ENCODE data around the gene VPS16. TPM values are rescaled to one million over a fixed set of nuclear protein-coding genes. Genes with fewer than 3 reads are reported as not detected.

VPS16 gene
- total RNA-seq, 3 donors from 2014 or later (not counting 1 experiment from before 2014, with no cell fraction given), result 108 to 118 (median 109) TPM

DNA sequence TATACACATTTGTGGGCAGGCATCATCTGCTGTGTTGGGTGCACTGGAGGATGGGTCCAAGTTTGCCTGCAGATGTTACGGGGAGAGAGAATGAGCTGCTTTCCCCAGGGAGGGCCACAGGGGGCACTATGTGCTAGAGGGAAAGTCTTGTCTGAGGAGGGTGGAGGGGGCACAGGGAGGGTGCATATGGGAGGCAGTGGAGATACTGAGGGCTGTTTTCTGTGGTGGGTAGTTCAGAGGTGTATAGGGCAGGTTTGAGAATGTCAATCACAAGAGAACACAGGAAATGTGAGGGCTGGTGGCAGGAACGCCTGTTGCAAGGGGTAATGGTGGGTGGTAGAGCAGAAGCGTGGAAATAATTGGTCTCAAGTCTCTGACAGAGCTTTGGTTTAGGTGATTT lies 25.1 kb downstream of the VPS16 start:
- Histone ChIP-seq H3K27me3 (ENCODE audit: control insufficient read depth, insufficient read depth, low read length) (no peaks in the 10 kb centered on the region), H3K36me3 (ENCODE audit: control insufficient read depth, insufficient read depth, low read length) (peaks cover 35% of the 10 kb centered on the region), H3K27ac (ENCODE audit: low read length) (peak overlapping the region; percentile 63), H3K9me3 (ENCODE audit: control insufficient read depth, insufficient read depth, low read length) (no peaks in the 10 kb centered on the region), H3K4me1 (ENCODE audit: control insufficient read depth, insufficient read depth, low read length) (peaks cover 55% of the 10 kb centered on the region), H3K4me3 (ENCODE audit: low read length) (no peak overlapping the region)
- intact Hi-C loops (cut with micrococcal nuclease), result loop anchor here (1.0 to 2.0 kb wide), 3 partner anchors 9 to 135 kb away; no protein-coding TSS in a partner anchor
- no peaks in the 10 kb centered on the region for H3K9me3 Mint-ChIP-seq
- no peaks in the 10 kb centered on the region for H3K27me3 Mint-ChIP-seq (ENCODE audit: low read depth in 2 of 2)
- TF ChIP-seq, protein P1, sequence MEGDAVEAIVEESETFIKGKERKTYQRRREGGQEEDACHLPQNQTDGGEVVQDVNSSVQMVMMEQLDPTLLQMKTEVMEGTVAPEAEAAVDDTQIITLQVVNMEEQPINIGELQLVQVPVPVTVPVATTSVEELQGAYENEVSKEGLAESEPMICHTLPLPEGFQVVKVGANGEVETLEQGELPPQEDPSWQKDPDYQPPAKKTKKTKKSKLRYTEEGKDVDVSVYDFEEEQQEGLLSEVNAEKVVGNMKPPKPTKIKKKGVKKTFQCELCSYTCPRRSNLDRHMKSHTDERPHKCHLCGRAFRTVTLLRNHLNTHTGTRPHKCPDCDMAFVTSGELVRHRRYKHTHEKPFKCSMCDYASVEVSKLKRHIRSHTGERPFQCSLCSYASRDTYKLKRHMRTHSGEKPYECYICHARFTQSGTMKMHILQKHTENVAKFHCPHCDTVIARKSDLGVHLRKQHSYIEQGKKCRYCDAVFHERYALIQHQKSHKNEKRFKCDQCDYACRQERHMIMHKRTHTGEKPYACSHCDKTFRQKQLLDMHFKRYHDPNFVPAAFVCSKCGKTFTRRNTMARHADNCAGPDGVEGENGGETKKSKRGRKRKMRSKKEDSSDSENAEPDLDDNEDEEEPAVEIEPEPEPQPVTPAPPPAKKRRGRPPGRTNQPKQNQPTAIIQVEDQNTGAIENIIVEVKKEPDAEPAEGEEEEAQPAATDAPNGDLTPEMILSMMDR (IDR thresholded peaks at IDR 0.05), result peak; percentile 55
- ATAC-seq (peak; percentile 68 to 81 (median 76)), DNase-seq (peak; percentile 57 to 61)
- H3K36me3 Mint-ChIP-seq, result no peaks in the 10 kb centered on the region
- peaks cover 48 to 57% of the 10 kb centered on the region in 2 donors for H3K4me1 Mint-ChIP-seq
- 45% methylated on average over 3 of the region's 3 CpGs for WGBS (ENCODE audit: insufficient coverage)
- peak overlapping the region; percentile 89 to 97 for H3K27ac Mint-ChIP-seq
- peak overlapping the region; percentile 82 for H3K4me3 Mint-ChIP-seq

DNA sequence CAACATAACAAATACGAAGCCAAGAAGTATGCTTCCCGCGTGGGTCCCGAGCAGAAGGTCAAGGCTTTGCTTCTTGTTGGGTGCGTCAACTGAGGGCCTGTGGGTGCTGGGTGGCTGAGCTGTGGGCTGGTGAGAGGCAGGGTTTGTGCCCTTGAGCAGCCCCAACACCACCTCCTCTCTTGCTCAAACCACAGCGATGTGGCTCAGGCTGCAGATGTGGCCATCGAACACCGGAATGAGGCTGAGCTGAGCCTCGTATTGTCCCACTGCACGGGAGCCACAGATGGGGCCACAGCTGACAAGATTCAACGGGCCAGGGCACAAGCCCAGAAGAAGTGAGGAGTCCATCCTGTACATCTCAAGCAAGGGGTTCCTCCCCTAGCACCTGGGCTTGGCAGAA lies 25.7 kb downstream of the VPS16 start:
- Mint-ChIP-seq H3K9me3 (no peaks in the 10 kb centered on the region), H3K27ac (peak overlapping the region; percentile 89 to 97), H3K36me3 (no peaks in the 10 kb centered on the region), H3K4me1 (peaks cover 54 to 63% of the 10 kb centered on the region in 2 donors), H3K27me3 (ENCODE audit: low read depth in 2 of 2) (no peaks in the 10 kb centered on the region), H3K4me3 (peak overlapping the region; percentile 82)
- ATAC-seq (peak; percentile 63 to 76 (median 69)), DNase-seq (peak; percentile 33 to 60)
- TF ChIP-seq, protein P1 (IDR thresholded peaks at IDR 0.05), result no peak
- Histone ChIP-seq H3K4me3 (ENCODE audit: low read length) (no peak overlapping the region), H3K27ac (ENCODE audit: low read length) (peak overlapping the region; percentile 63), H3K4me1 (ENCODE audit: control insufficient read depth, insufficient read depth, low read length) (peaks cover 61% of the 10 kb centered on the region), H3K9me3 (ENCODE audit: control insufficient read depth, insufficient read depth, low read length) (no peaks in the 10 kb centered on the region), H3K27me3 (ENCODE audit: control insufficient read depth, insufficient read depth, low read length) (no peaks in the 10 kb centered on the region), H3K36me3 (ENCODE audit: control insufficient read depth, insufficient read depth, low read length) (peaks cover 29% of the 10 kb centered on the region)
- 42% methylated on average over 11 of the region's 11 CpGs for WGBS (ENCODE audit: insufficient coverage)
- intact Hi-C loops (cut with micrococcal nuclease), result loop anchor here (1.0 kb wide), 1 partner anchor 8 kb away; no protein-coding TSS in a partner anchor

DNA sequence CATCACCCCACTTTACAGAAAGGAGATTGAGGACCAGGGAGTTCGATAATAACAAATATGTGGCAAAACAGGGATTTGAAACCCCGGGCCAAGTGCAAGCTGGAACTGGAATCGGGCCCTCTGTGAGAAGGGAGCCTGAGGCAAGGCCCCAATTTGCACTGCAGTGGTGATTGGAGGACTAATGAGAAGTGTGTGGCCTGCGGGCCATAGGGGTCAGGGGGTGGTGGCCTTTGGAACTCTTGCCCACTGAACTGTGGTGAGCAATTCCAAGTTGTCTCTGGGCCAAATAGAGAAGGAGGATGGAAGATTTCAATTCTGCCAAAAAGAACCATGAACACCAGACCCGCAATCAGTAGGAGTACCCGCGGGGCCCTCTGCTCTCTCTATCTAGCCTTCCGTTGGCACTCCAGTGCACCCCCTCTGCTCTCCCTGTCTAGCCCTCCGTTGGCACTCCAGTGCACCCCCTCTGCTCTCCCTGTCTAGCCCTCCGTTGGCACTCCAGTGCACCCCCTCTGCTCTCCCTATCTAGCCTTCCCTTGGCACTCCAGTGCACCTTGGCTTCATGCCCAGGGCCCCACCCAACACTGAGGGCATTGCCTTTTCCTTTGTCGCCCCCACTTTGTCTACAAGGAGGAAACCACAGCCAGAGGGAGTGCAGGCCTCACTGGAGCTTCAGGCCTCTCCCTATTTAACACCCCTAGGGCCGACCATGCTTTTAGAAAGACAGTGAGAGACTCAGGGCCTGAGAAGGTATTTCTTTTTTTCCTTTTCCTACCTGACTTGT lies 26.7 kb downstream of the VPS16 start:
- no peak overlapping the region for H3K4me3 ChIP-seq (ENCODE audit: low read length)
- intact Hi-C loops (cut with micrococcal nuclease), result no loop called here
- H3K27me3 ChIP-seq (ENCODE audit: control insufficient read depth, insufficient read depth, low read length), result no peaks in the 10 kb centered on the region
- Mint-ChIP-seq H3K4me1 (peaks cover 61 to 67% of the 10 kb centered on the region in 2 donors), H3K27ac (peak overlapping the region; percentile 89 to 97), H3K27me3 (ENCODE audit: low read depth in 2 of 2) (no peaks in the 10 kb centered on the region), H3K9me3 (no peaks in the 10 kb centered on the region), H3K36me3 (no peaks in the 10 kb centered on the region), H3K4me3 (peak overlapping the region; percentile 13)
- TF ChIP-seq, protein P1 (IDR thresholded peaks at IDR 0.05), result no peak
- ATAC-seq (no peak), DNase-seq (no peak)
- H3K36me3 ChIP-seq (ENCODE audit: control insufficient read depth, insufficient read depth, low read length), result peaks cover 19% of the 10 kb centered on the region
- 63% methylated on average over 11 of the region's 12 CpGs for WGBS (ENCODE audit: insufficient coverage)
- peak overlapping the region; percentile 63 for H3K27ac ChIP-seq (ENCODE audit: low read length)
- no peaks in the 10 kb centered on the region for H3K9me3 ChIP-seq (ENCODE audit: control insufficient read depth, insufficient read depth, low read length)
- H3K4me1 ChIP-seq (ENCODE audit: control insufficient read depth, insufficient read depth, low read length), result peaks cover 70% of the 10 kb centered on the region
